Neural progenitor cell (in vitro differentiated cells): Measurements from ENCODE around the gene FBLN1.

Experiments used
- CTCF ChIP-seq: fragments of 200-600 bp; sonication (generic); IDR thresholded peaks from 2 replicates; pipeline ENCODE4 v1.5.1; 2017; ENCODE audit warnings: antibody characterized with exemption, mild to moderate bottlenecking
- EZH2 ChIP-seq: fragments of 200-600 bp; sonication (generic); IDR thresholded peaks from 2 replicates; pipeline ENCODE4 v1.6.1; 2017; ENCODE audit warnings: antibody characterized with exemption, mild to moderate bottlenecking, moderate library complexity

- TF ChIP-seq CTCF (no peak), EZH2 (no peak)
These were observed 83.4 kb downstream of the FBLN1 start for GRCh38 chr22:45585946-45586540.
